HG02763 (cell line): Measurements from ENCODE around the gene IDH1.
"Not testable (repeated sequence)": the region's sequence is repeated elsewhere in the genome, so short reads cannot be mapped to it uniquely, and the experiment has no call there.

ENCODE experiments used
- ATAC-seq: cut with Tn5 transposase; IDR thresholded peaks from one replicate; pipeline ENCODE4 v1.9.1; 2021; ENCODE audit warnings: mild to moderate bottlenecking, moderate library complexity; ENCODE audit not compliant: unreplicated experiment

The IDH1 gene

GRCh38 chr2:208222351-208222750 is 32.5 kb downstream of the IDH1 start:
- no peak for ATAC-seq

- ATAC-seq: not testable (repeated sequence)
Observed at GRCh38 chr2:208221873-208222272, 33.0 kb downstream of the IDH1 start.

DNA sequence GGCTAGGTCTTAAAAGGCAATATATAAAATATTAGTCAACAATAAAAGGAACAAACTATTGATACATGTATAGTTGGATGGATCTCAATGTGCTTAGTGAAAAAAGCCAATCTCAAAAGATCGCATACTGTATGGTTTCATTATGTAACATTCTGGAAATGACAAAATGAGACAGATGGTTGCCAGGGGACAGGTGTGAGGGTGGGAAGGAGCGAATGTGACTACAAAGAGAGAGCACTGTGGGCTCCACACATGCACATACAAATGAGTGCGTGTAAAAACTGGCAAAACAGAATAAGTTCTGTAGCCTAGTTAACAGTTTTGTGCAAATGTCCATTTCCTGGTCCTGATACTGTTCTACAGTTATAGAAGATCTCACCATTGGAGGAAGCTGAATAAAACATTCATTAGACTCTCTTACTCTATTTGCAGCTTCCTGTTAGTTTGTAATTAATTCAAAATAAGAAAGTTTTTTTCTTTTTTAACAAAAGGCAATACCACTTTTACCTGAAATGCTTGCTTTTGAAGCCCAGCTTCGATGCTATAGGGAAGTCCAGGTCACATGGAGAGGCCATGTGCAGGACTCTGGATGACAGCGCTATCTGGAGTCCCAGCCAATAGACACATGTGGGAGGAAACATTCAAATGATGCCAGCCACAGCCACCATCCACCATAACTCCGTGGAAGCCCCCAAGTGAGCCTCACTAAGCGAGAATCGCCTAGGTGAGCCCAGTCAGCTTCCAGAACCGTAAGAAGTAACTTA is 44.0 kb downstream of the IDH1 start:
- no peak for ATAC-seq

- ATAC-seq: no peak
Observed at GRCh38 chr2:208208335-208209085, 46.4 kb downstream of the IDH1 start.

- no peak for ATAC-seq
Observed at GRCh38 chr2:208207769-208208168, 47.1 kb downstream of the IDH1 start.

GRCh38 chr2:208204166-208204565 is 50.7 kb downstream of the IDH1 start:
- ATAC-seq: no peak

DNA sequence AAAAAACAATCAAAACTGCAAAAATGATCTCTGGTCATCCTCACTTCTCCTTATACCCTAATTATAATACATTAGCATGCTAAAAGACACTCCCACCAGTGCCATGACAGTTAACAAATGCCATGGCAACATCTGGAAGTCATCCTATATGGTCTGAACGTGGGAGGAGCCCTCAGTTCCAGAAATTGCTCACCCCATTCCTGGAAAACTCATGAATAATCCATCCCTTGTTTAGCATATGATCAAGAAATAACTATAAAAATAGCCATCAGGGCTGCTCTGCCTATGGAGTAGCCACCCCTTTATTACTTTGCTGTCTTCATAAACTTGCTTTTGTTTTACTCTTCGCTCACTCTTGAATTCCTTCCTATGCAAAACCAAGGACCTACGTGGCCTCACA is 59.3 kb downstream of the IDH1 start:
- ATAC-seq: no peak

- ATAC-seq: no peak
Observed at GRCh38 chr2:208192611-208193236, 62.1 kb downstream of the IDH1 start.

DNA sequence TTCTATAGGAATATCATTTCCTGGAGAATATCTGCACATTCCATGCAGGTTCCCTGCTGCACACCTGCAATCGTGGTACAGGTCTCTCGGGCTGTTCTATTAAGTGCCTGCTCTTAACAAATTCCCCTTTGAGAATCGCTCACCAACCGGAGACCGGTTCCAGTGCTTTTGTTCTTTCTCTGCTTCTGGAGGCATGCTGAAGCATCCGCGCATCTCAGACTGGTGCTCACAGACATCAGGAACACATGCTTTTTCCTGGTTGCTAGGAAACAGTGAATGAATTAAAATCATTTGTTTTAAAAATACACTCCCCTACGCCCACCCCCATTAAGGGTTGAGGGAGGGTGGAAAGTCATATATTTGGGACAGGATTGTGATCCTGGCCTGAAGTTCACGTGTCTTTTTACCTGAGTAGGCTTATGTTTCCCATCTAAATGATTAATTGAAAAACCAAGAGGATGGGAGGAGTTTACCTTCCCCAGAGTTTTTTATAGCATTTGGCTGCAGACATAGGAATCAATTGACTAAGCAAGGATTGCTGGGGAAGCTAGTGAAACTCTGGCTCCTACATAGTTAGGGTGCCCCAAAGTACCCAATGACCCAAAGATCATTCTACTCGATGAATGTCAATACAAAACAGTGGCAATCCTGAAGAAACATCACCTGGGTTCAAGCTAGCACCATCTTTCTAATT is 64.9 kb downstream of the IDH1 start, which contains the start of gene C2orf80:
TSS of gene C2orf80 (minus strand) at position 221 of the 694 bp plus-strand sequence. CDS start 3,044 bp downstream, outside the sequence.
- ATAC-seq: no peak

DNA sequence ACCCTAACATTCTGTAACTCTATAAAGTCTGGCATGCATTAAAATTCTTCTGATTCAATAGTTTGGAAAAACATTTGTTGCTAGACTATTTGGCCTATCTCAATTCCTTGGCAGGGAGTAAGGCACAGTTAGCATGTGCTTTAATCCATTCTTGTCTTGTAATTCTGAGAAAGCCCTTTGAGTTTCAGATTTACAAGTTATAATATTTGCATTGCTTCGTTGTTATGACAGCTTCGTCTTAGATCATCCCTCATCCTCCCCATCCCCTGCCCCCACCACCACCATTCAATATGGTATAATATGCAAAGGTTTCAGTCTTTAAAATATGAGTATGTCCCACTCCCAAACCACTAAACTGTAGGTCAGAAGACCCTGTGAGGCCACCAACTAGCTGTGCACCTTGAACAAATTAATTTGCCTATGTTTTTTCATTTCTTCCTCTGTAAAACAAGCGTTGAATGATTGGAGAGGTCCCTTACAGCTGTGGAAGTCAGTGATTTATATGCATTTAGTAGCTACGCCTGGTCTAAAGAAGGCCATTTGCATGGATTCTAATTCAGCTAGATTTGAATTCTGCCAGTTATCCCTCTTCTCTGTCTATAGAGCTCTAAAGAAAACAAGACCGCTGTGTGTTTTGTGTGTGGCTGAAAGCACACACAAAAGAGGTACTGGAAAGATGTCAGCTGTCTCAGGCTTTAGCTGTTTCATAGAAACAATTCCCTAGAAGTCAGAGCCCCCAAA is 65.6 kb downstream of the IDH1 start:
- no peak for ATAC-seq

- no peak for ATAC-seq
Observed at GRCh38 chr2:208186893-208187292, 68.0 kb downstream of the IDH1 start.

DNA sequence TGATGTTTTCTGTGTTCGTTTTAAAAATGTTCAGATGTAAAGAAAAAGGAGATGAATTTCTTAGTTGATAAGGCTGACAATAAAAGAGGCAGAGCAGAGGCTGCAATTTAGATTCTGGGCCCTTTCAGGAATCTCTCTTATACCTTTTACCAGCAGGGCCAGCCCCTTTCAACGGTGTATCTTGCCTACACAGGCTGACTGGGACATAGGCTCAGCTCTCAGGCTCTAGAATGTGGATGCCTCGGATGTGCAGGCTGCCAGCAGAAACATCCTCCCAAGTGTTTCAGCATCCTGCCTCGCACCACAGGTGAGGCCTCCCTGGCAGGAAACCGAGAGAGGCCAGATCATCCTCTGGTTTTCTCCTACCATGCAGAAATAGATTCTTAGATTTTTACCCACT is 68.4 kb downstream of the IDH1 start:
- ATAC-seq: no peak
